ENCODE measurements around the gene HSPB8. TPM values are rescaled to one million over a fixed set of nuclear protein-coding genes. Genes with fewer than 3 reads are reported as not detected.
A peak's percentile ranks its signal among the peaks of the same experiment; 100 is the strongest.

Gene HSPB8, protein sequence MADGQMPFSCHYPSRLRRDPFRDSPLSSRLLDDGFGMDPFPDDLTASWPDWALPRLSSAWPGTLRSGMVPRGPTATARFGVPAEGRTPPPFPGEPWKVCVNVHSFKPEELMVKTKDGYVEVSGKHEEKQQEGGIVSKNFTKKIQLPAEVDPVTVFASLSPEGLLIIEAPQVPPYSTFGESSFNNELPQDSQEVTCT
- total RNA-seq (100 to 1,000 TPM in 1 of 2 donors, 10 to 100 TPM in 1; 88.4 to 381 TPM), polyA plus RNA-seq (10 to 100 TPM; 49.0 to 99.4 TPM)
- long read RNA-seq, donor 1, transcript HSPB8-201 (3 exons, 2,152 nt): major isoform, 2,745 of 2,840 reads
- long read RNA-seq, donor 1, partial matches to known transcripts: 0 of 2,840 reads
- long read RNA-seq, donor 1, other reads (novel, unspliced or antisense): 91 of 2,840 reads
- long read RNA-seq, donor 2, transcript HSPB8-201 (3 exons, 2,152 nt): major isoform, 158 of 159 reads
- long read RNA-seq, donor 2, partial matches to known transcripts: 0 of 159 reads
- long read RNA-seq, donor 2, other reads (novel, unspliced or antisense): 1 of 159 reads

GRCh38 chr12:119178544-119179334 lies at the start of gene HSPB8:
Gene HSPB8, plus strand, starts transcription at chr12:119178931. Its CDS starts 382 bp downstream, at chr12:119179313.
- intact Hi-C loops (cut with DNase I): loop anchor here in 1 of 2 donors (2.0 to 5.0 kb wide), 2 partner anchors 22 to 801 kb away; partner anchors contain the start of gene SUDS3
- peak; percentile 92 for ATAC-seq (ENCODE audit: low FRiP score)

GRCh38 chr12:119129827-119130434 lies 48.8 kb upstream of the HSPB8 start:
- Histone ChIP-seq H3K4me3 (ENCODE audit: low read length in 2 of 2) (no peak overlapping the region), H3K27me3 (ENCODE audit: control insufficient read depth in 1 of 2, insufficient read depth in 2 of 2, low read length in 1 of 2) (no peaks in the 10 kb centered on the region), H3K27ac (ENCODE audit: low read depth in 1 of 2, low read length in 2 of 2) (no peak overlapping the region), H3K36me3 (ENCODE audit: control insufficient read depth in 1 of 2, insufficient read depth in 2 of 2, low read length in 1 of 2) (no peaks in the 10 kb centered on the region), H3K9me3 (ENCODE audit: control insufficient read depth, low read length) (peaks cover 5% of the 10 kb centered on the region), H3K4me1 (ENCODE audit: control insufficient read depth in 1 of 2, insufficient read depth in 2 of 2, low read length in 2 of 2) (no peaks in the 10 kb centered on the region)
- no peak for ATAC-seq (ENCODE audit: low FRiP score)
- DNase-seq: no peak
- intact Hi-C loops (cut with DNase I): no loop called here
- 76 to 78% methylated on average over 3 of the region's 3 CpGs for WGBS, 2 donors

More at GRCh38 chr12:119178544-119179334, at the start of gene HSPB8:
- H3K36me3 ChIP-seq (ENCODE audit: control insufficient read depth in 1 of 2, insufficient read depth in 2 of 2, low read length in 1 of 2): no peaks in the 10 kb centered on the region
- H3K4me3 ChIP-seq (ENCODE audit: low read length in 2 of 2): peak within 1 kb of the TSS; percentile 87 to 95
- no peaks in the 10 kb centered on the region for H3K27me3 ChIP-seq (ENCODE audit: control insufficient read depth in 1 of 2, insufficient read depth in 2 of 2, low read length in 1 of 2)
- peak; percentile 97 to 98 for DNase-seq
- H3K27ac ChIP-seq (ENCODE audit: low read depth in 1 of 2, low read length in 2 of 2): peak within 1 kb of the TSS; percentile 91 to 100
- 0 to 1% methylated on average over 33 of the region's 33 CpGs for WGBS, 2 donors
- H3K4me1 ChIP-seq (ENCODE audit: control insufficient read depth in 1 of 2, insufficient read depth in 2 of 2, low read length in 2 of 2): no peaks in the 10 kb centered on the region
- H3K9me3 ChIP-seq (ENCODE audit: control insufficient read depth, low read length): no peaks in the 10 kb centered on the region

DNA sequence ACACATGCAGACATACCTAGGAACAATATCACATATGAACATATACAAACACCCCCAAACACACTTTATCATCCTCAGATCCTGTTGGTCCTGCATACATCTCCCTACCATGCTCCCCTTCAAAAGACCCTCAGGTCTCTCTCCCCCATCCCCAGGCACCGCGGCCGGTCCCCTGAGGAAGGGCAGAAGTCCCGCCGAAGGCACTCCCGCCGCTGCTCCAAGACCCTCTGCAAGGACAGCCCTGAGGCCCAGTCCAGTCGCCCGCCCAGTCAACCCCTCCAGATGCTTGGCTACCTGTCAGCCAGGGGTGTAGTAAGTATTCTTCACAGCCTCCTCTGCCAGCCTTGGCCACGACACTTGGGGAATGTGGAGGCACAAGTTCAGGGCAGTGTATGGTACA lies 48.2 kb upstream of the HSPB8 start:
- ATAC-seq (ENCODE audit: low FRiP score) (no peak), DNase-seq (no peak)
- Histone ChIP-seq H3K27ac (ENCODE audit: low read depth in 1 of 2, low read length in 2 of 2) (no peak overlapping the region), H3K27me3 (ENCODE audit: control insufficient read depth in 1 of 2, insufficient read depth in 2 of 2, low read length in 1 of 2) (no peaks in the 10 kb centered on the region), H3K36me3 (ENCODE audit: control insufficient read depth in 1 of 2, insufficient read depth in 2 of 2, low read length in 1 of 2) (no peaks in the 10 kb centered on the region), H3K4me3 (ENCODE audit: low read length in 2 of 2) (no peak overlapping the region), H3K9me3 (ENCODE audit: control insufficient read depth, low read length) (peaks cover 5% of the 10 kb centered on the region), H3K4me1 (ENCODE audit: control insufficient read depth in 1 of 2, insufficient read depth in 2 of 2, low read length in 2 of 2) (no peaks in the 10 kb centered on the region)
- intact Hi-C loops (cut with DNase I): no loop called here
- WGBS, 2 donors: 92 to 93% methylated on average over 10 of the region's 10 CpGs

DNA sequence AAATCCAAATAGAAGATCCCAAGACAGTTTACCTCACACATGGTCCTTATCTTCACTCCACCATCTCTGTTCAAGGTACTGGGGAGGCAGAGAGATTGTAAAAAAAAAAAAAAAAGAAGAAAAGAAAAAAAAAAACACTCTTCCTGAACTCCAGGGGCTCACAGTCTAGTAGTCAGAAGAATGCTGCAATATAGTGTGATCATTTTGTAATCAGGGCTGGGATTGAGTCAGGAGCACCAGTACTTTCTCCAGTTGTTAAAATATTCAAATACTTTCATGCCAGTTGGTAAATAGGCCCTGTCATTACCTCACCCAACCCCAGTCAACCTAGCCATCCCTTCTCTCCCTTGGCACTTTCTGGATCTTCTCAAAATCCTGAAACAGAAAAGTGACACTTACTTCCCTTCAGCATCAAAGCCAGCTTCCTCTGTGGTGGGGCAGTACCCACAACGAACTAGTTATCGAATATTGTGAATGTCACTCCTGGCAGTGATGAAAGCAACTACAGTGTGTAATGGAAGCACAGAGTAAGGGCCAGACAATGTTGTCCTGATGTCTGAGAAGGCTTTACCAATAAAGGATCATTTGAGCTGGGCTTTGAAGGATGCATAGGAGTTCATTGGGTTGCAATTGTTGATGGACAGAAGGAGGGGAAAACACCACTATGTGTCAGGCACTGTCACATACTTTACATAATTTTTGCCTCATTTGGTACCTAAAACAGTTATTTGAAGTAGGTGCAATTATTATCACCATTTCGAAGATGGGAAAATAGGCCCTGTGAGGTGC lies 44.3 kb upstream of the HSPB8 start:
- DNase-seq: no peak

DNA sequence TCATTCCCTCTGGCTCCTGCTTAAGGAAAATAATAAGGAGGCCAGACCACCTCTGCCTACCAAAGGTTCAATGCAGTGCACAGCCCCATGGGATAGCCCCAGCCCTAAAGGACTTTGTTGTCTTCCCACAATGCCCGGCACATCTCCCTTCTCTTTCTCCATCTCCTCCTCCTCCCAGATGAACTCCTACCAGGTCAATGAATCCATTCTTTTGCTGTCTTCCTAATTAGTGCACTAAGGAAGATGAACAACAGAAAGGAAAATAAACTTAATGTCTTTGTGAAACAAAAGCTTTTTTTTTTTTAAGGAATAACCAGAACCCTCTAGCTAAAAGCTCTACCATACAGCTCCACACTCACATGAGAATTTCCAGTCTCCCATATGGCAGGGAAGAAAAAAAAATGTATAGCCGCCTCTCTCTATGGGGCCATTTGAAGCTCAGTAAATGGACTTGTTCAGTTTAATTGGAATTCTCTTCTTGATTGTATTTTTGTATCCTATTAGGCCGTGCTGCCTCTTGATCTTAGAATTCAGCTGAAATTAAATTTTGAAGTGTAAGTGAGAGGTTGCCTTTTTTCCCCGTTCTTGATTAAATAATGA lies 41.8 kb upstream of the HSPB8 start:
- no peak overlapping the region for H3K27ac ChIP-seq (ENCODE audit: low read depth in 1 of 2, low read length in 2 of 2)
- intact Hi-C loops (cut with DNase I): no loop called here
- H3K9me3 ChIP-seq (ENCODE audit: control insufficient read depth, low read length): peaks cover 5% of the 10 kb centered on the region
- DNase-seq (no peak), ATAC-seq (ENCODE audit: low FRiP score) (no peak)
- H3K27me3 ChIP-seq (ENCODE audit: control insufficient read depth in 1 of 2, insufficient read depth in 2 of 2, low read length in 1 of 2): no peaks in the 10 kb centered on the region
- no peaks in the 10 kb centered on the region for H3K4me1 ChIP-seq (ENCODE audit: control insufficient read depth in 1 of 2, insufficient read depth in 2 of 2, low read length in 2 of 2)
- H3K36me3 ChIP-seq (ENCODE audit: control insufficient read depth in 1 of 2, insufficient read depth in 2 of 2, low read length in 1 of 2): no peaks in the 10 kb centered on the region
- H3K4me3 ChIP-seq (ENCODE audit: low read length in 2 of 2): no peak overlapping the region
- WGBS, 2 donors: 61 to 69% methylated on average over 4 of the region's 4 CpGs

More for the DNA sequence above, 44.3 kb upstream of the HSPB8 start:
- Histone ChIP-seq H3K4me3 (ENCODE audit: low read length in 2 of 2) (no peak overlapping the region), H3K27ac (ENCODE audit: low read depth in 1 of 2, low read length in 2 of 2) (no peak overlapping the region), H3K36me3 (ENCODE audit: control insufficient read depth in 1 of 2, insufficient read depth in 2 of 2, low read length in 1 of 2) (no peaks in the 10 kb centered on the region), H3K9me3 (ENCODE audit: control insufficient read depth, low read length) (peaks cover 5% of the 10 kb centered on the region), H3K4me1 (ENCODE audit: control insufficient read depth in 1 of 2, insufficient read depth in 2 of 2, low read length in 2 of 2) (no peaks in the 10 kb centered on the region), H3K27me3 (ENCODE audit: control insufficient read depth in 1 of 2, insufficient read depth in 2 of 2, low read length in 1 of 2) (no peaks in the 10 kb centered on the region)
- no peak for ATAC-seq (ENCODE audit: low FRiP score)
- 81 to 88% methylated on average over 3 of the region's 3 CpGs for WGBS, 2 donors
- intact Hi-C loops (cut with DNase I): no loop called here

- no peak overlapping the region for H3K27ac ChIP-seq (ENCODE audit: low read depth in 1 of 2, low read length in 2 of 2)
- H3K9me3 ChIP-seq (ENCODE audit: control insufficient read depth, low read length): no peaks in the 10 kb centered on the region
- DNase-seq: no peak
- WGBS, 2 donors: 81 to 82% methylated on average over 2 of the region's 2 CpGs
- ATAC-seq (ENCODE audit: low FRiP score): no peak
- H3K36me3 ChIP-seq (ENCODE audit: control insufficient read depth in 1 of 2, insufficient read depth in 2 of 2, low read length in 1 of 2): no peaks in the 10 kb centered on the region
- intact Hi-C loops (cut with DNase I): no loop called here
- H3K4me1 ChIP-seq (ENCODE audit: control insufficient read depth in 1 of 2, insufficient read depth in 2 of 2, low read length in 2 of 2): no peaks in the 10 kb centered on the region
- no peak overlapping the region for H3K4me3 ChIP-seq (ENCODE audit: low read length in 2 of 2)
- no peaks in the 10 kb centered on the region for H3K27me3 ChIP-seq (ENCODE audit: control insufficient read depth in 1 of 2, insufficient read depth in 2 of 2, low read length in 1 of 2)
Measured at GRCh38 chr12:119139448-119139847, 39.3 kb upstream of the HSPB8 start.

- WGBS, 2 donors: 33 to 49% methylated on average over 13 of the region's 13 CpGs
- no peak for DNase-seq
- intact Hi-C loops (cut with DNase I): loop anchor here in 1 of 2 donors (5.0 kb wide), 1 partner anchor 37 kb away; no protein-coding TSS in a partner anchor
- H3K27ac ChIP-seq (ENCODE audit: low read depth in 1 of 2, low read length in 2 of 2): no peak overlapping the region
- H3K36me3 ChIP-seq (ENCODE audit: control insufficient read depth in 1 of 2, insufficient read depth in 2 of 2, low read length in 1 of 2): no peaks in the 10 kb centered on the region
- ATAC-seq (ENCODE audit: low FRiP score): no peak
- H3K4me1 ChIP-seq (ENCODE audit: control insufficient read depth in 1 of 2, insufficient read depth in 2 of 2, low read length in 2 of 2): no peaks in the 10 kb centered on the region
- H3K4me3 ChIP-seq (ENCODE audit: low read length in 2 of 2): no peak overlapping the region
- H3K27me3 ChIP-seq (ENCODE audit: control insufficient read depth in 1 of 2, insufficient read depth in 2 of 2, low read length in 1 of 2): no peaks in the 10 kb centered on the region
- no peaks in the 10 kb centered on the region for H3K9me3 ChIP-seq (ENCODE audit: control insufficient read depth, low read length)
Measured at GRCh38 chr12:119145367-119145766, 33.4 kb upstream of the HSPB8 start.
